ENCODE data around the gene MERTK.

MERTK gene

DNA sequence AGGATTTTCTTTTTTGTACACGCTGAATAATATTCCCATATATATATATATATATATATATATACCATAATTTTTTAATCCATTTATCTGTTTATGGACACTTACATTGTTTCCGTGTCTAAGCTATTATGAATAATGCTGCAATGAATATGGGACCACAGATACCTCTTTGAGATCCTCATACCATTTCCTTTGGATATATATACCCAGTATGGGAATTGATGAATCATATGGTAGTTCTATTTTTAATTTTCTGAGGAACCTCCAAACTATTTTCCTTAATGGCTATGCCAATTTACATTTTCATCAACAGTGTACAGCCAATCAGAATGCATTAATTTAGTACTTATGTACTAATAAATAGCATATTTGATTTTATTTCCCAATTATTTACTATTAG is 53.1 kb downstream of the MERTK start:
- TF ChIP-seq EZH2phosphoT487 (IDR thresholded peaks at IDR 0.05; ENCODE audit: borderline replicate concordance), result no peak
- TF ChIP-seq, protein P1, sequence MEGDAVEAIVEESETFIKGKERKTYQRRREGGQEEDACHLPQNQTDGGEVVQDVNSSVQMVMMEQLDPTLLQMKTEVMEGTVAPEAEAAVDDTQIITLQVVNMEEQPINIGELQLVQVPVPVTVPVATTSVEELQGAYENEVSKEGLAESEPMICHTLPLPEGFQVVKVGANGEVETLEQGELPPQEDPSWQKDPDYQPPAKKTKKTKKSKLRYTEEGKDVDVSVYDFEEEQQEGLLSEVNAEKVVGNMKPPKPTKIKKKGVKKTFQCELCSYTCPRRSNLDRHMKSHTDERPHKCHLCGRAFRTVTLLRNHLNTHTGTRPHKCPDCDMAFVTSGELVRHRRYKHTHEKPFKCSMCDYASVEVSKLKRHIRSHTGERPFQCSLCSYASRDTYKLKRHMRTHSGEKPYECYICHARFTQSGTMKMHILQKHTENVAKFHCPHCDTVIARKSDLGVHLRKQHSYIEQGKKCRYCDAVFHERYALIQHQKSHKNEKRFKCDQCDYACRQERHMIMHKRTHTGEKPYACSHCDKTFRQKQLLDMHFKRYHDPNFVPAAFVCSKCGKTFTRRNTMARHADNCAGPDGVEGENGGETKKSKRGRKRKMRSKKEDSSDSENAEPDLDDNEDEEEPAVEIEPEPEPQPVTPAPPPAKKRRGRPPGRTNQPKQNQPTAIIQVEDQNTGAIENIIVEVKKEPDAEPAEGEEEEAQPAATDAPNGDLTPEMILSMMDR (conservative IDR thresholded peaks at IDR 0.05; ENCODE audit: low read length), result no peak
- no peaks in the 10 kb centered on the region for H3K9me3 ChIP-seq (ENCODE audit: insufficient read depth, low read depth, low read length)
- no peaks in the 10 kb centered on the region for H3K4me1 ChIP-seq (ENCODE audit: insufficient read depth, low read length, poor library complexity, severe bottlenecking)
- no peak overlapping the region for H3K4me2 ChIP-seq (ENCODE audit: low read depth, low read length, poor library complexity, severe bottlenecking)
- no peaks in the 10 kb centered on the region for H3F3A ChIP-seq (ENCODE audit: low read depth)
- peaks cover 25% of the 10 kb centered on the region; the same call in 1 of the 2 replicates for H3K36me3 ChIP-seq (ENCODE audit: insufficient read depth, low read length)
- no peaks in the 10 kb centered on the region for H3K27me3 ChIP-seq (ENCODE audit: insufficient read depth, low read length, poor library complexity, severe bottlenecking)
- no peaks in the 10 kb centered on the region for H4K20me1 ChIP-seq (ENCODE audit: insufficient read depth, low read length, poor library complexity, severe bottlenecking)
- no peak overlapping the region for H3K4me3 ChIP-seq (ENCODE audit: low read length, poor library complexity, severe bottlenecking)
- no peaks in the 10 kb centered on the region for H3K79me2 ChIP-seq (ENCODE audit: insufficient read depth, low read length)
- H3K9ac ChIP-seq (ENCODE audit: low read depth, low read length, poor library complexity, severe bottlenecking), result no peak overlapping the region
- no peak overlapping the region for H2AFZ ChIP-seq (ENCODE audit: low read length)
- H3K9me2 ChIP-seq (replicated peaks; ENCODE audit: low read depth, low read length), result no peaks in the 10 kb centered on the region

DNA sequence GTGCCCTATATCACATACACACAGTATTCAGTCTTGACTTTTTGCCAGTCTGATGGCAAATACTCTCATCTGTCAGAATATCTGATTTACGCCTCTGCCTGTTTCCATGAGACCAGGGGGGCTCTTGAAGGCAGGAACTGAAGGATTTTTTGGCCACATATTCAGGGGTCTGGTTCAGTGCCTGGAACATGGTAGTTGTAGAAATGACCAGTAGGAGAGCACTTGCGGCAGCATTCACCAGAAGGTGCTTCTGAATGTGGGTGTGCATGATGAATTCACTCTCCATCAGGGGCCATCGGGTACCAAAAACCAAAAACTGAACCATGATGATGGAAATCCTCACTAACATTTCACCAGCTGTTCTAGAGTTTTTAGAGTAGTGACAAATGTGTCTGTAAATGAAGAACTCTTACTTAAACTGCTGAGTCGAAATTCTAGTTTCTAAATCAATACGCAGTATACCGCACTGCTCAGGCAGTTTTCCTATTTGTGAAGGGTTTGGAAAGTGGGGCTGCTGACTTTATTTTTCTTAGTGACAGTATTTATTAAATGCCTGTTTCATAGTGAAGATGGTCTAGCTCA is 54.6 kb downstream of the MERTK start:
- no peaks in the 10 kb centered on the region for H4K20me1 ChIP-seq (ENCODE audit: insufficient read depth, low read length, poor library complexity, severe bottlenecking)
- H3K9ac ChIP-seq (ENCODE audit: low read depth, low read length, poor library complexity, severe bottlenecking), result no peak overlapping the region
- no peak overlapping the region for H3K4me2 ChIP-seq (ENCODE audit: low read depth, low read length, poor library complexity, severe bottlenecking)
- no peaks in the 10 kb centered on the region for H3F3A ChIP-seq (ENCODE audit: low read depth)
- H3K4me3 ChIP-seq (ENCODE audit: low read length, poor library complexity, severe bottlenecking), result no peak overlapping the region
- H3K36me3 ChIP-seq (ENCODE audit: insufficient read depth, low read length), result peaks cover 17% of the 10 kb centered on the region; the same call in 1 of the 2 replicates
- H3K27me3 ChIP-seq (ENCODE audit: insufficient read depth, low read length, poor library complexity, severe bottlenecking), result no peaks in the 10 kb centered on the region
- H3K9me3 ChIP-seq (ENCODE audit: insufficient read depth, low read depth, low read length), result no peaks in the 10 kb centered on the region
- no peak for TF ChIP-seq EZH2phosphoT487 (IDR thresholded peaks at IDR 0.05; ENCODE audit: borderline replicate concordance)
- TF ChIP-seq, protein P1 (conservative IDR thresholded peaks at IDR 0.05; ENCODE audit: low read length), result no peak
- H3K9me2 ChIP-seq (replicated peaks; ENCODE audit: low read depth, low read length), result no peaks in the 10 kb centered on the region
- no peaks in the 10 kb centered on the region for H3K79me2 ChIP-seq (ENCODE audit: insufficient read depth, low read length)
- H3K4me1 ChIP-seq (ENCODE audit: insufficient read depth, low read length, poor library complexity, severe bottlenecking), result no peaks in the 10 kb centered on the region
- no peak overlapping the region for H2AFZ ChIP-seq (ENCODE audit: low read length)

DNA sequence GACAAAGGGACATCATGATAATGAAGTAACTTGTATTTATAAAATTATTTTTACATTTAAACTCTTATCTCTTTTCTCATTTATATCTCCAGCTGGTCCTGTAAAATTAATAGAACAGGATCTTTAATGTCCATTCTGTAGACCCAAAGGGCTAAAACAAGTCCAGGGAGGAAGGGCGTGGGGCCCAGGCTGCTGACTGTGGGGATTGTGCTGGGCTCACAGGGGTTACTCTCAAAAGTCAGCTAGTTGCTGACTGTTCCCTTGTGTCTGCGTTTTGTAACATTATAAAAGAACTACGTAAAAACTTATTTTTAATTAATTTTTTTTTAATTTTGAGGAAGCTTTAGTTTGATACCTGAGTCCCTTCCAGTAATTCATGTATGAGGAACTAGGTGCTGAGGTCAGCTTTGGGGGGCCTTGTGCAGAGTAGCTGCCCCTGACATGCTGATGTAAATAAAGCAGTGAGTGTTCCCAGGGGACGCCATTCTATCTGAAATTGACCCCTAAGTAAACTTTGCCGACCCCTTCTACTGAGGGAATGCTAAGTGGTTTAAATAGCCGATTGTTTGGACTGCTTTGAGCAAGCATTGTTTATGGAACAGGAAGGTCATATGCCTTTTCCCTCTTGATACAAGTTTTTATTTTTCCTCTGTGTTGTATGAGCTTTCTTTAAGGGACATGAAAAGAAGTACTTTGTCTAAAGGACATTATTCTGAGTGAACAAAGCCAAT is 56.4 kb downstream of the MERTK start:
- Histone ChIP-seq H3K4me3 (ENCODE audit: low read length, poor library complexity, severe bottlenecking) (no peak overlapping the region), H2AFZ (ENCODE audit: low read length) (no peak overlapping the region), H3K9me3 (ENCODE audit: insufficient read depth, low read depth, low read length) (no peaks in the 10 kb centered on the region), H3K79me2 (ENCODE audit: insufficient read depth, low read length) (no peaks in the 10 kb centered on the region), H4K20me1 (ENCODE audit: insufficient read depth, low read length, poor library complexity, severe bottlenecking) (no peaks in the 10 kb centered on the region), H3F3A (ENCODE audit: low read depth) (no peaks in the 10 kb centered on the region), H3K9ac (ENCODE audit: low read depth, low read length, poor library complexity, severe bottlenecking) (no peak overlapping the region), H3K27me3 (ENCODE audit: insufficient read depth, low read length, poor library complexity, severe bottlenecking) (no peaks in the 10 kb centered on the region), H3K4me2 (ENCODE audit: low read depth, low read length, poor library complexity, severe bottlenecking) (no peak overlapping the region), H3K36me3 (ENCODE audit: insufficient read depth, low read length) (no peaks in the 10 kb centered on the region; the same call in 1 of the 2 replicates), H3K9me2 (replicated peaks; ENCODE audit: low read depth, low read length) (no peaks in the 10 kb centered on the region), H3K4me1 (ENCODE audit: insufficient read depth, low read length, poor library complexity, severe bottlenecking) (no peaks in the 10 kb centered on the region)
- TF ChIP-seq, protein P1 (conservative IDR thresholded peaks at IDR 0.05; ENCODE audit: low read length), result no peak
- no peak for TF ChIP-seq EZH2phosphoT487 (IDR thresholded peaks at IDR 0.05; ENCODE audit: borderline replicate concordance)

Measured in Loucy (cell line).